CD4-positive, alpha-beta T cell (primary cell): Measurements from ENCODE around the gene DOCK4. TPM values are rescaled to one million over a fixed set of nuclear protein-coding genes. Genes with fewer than 3 reads are reported as not detected.

Source experiments
- ATAC-seq: fragments of 200-7000 bp; cut with Tn5 transposase; one replicate; pipeline ENCODE4 v1.10.0; 2022; ENCODE audit warnings: mild to moderate bottlenecking; ENCODE audit not compliant: poor library complexity
- CTCF ChIA-PET: fragments of 350-600 bp; sonication (Branson Sonifier 250); formaldehyde crosslinking; loops from one replicate; lab custom pipeline; 2021; ENCODE audit warnings: antibody characterized with exemption, inconsistent platforms; lab: Charles Lee
- POLR2A ChIA-PET: fragments of 350-600 bp; sonication (Branson Sonifier 250); formaldehyde crosslinking; loops from one replicate; lab custom pipeline; 2021; ENCODE audit warnings: antibody characterized with exemption, inconsistent platforms; lab: Charles Lee
- DNase-seq, 14 experiments: peaks; one replicate each; pipeline ENCODE4 v3.0.0-alpha.2; 2013 to 2020; ENCODE audit warnings: mixed read lengths in 2 of 14
- H3K27ac ChIP-seq, 2 donors: one replicate each; pipeline versions ENCODE4 v1.5.1 to v1.7.0; 2013; ENCODE audit warnings: low read length in 2 of 2, low read depth in 1 of 2, mild to moderate bottlenecking in 1 of 2
- H3K27me3 ChIP-seq, 2 experiments: 1 replicate in 1 of 2; 2 replicates in 1 of 2; pipeline versions ENCODE4 v1.6.1 to v1.7.0; 2013; ENCODE audit warnings: low read length in 2 of 2, control low read depth in 1 of 2, mild to moderate bottlenecking in 1 of 2, moderate library complexity in 1 of 2; ENCODE audit not compliant: insufficient read depth in 2 of 2, control insufficient read depth in 1 of 2
- H3K36me3 ChIP-seq: one replicate; pipeline ENCODE4 v1.6.1; 2013; ENCODE audit warnings: low read length, control low read depth; ENCODE audit not compliant: insufficient read depth
- H3K4me1 ChIP-seq: one replicate; pipeline ENCODE4 v1.6.1; 2013; ENCODE audit warnings: low read length, control low read depth; ENCODE audit not compliant: insufficient read depth
- H3K4me3 ChIP-seq: one replicate; pipeline ENCODE4 v1.5.1; 2013; ENCODE audit warnings: mild to moderate bottlenecking, low read length, moderate library complexity
- H3K9me3 ChIP-seq, 2 experiments: 1 replicate in 1 of 2; 2 replicates in 1 of 2; pipeline versions ENCODE4 v1.6.1 to v1.7.0; 2013; ENCODE audit warnings: low read length in 2 of 2, mild to moderate bottlenecking in 2 of 2, control low read depth in 1 of 2, moderate library complexity in 1 of 2; ENCODE audit not compliant: control insufficient read depth in 1 of 2, insufficient read depth in 1 of 2
- H3K27ac Mint-ChIP-seq: one replicate; pipeline ENCODE4 v1.8.0; 2020; ENCODE audit warnings: mixed read lengths
- H3K27me3 Mint-ChIP-seq: one replicate; pipeline ENCODE4 v1.8.0; 2021; ENCODE audit warnings: mixed read lengths
- H3K36me3 Mint-ChIP-seq: one replicate; pipeline ENCODE4 v1.8.0; 2021; ENCODE audit warnings: low read depth, mixed read lengths
- H3K4me1 Mint-ChIP-seq: one replicate; pipeline ENCODE4 v1.8.0; 2021; ENCODE audit warnings: low read depth, mixed read lengths
- H3K4me3 Mint-ChIP-seq: one replicate; pipeline ENCODE4 v1.8.0; 2020; ENCODE audit warnings: mild to moderate bottlenecking, mixed read lengths
- H3K9me3 Mint-ChIP-seq: one replicate; pipeline ENCODE4 v1.8.0; 2020; ENCODE audit warnings: mixed read lengths
- CTCF ChIP-seq: fragments of 200-600 bp; IDR thresholded peaks from one replicate; pipeline ENCODE4 v1.8.0; 2022; ENCODE audit warnings: antibody characterized with exemption, mild to moderate bottlenecking
- intact Hi-C, 2 experiments: fragments of 100-400 bp; cut with DNase I in 1 of 2; cut with micrococcal nuclease in 1 of 2; formaldehyde crosslinking; loops; one replicate each; pipeline versions ENCODE4 v1.15.1 to v1.9.0; 2023 to 2025; cut with DNase I, micrococcal nuclease
- total RNA-seq, 174 experiments: library from RNA in 2 of 174; stranded (reverse) in 2 of 174; gene quantifications; one replicate each; pipeline ENCODE4 v1.2.3 and lab custom pipeline; 2021 to 2026

DOCK4 gene
- total RNA-seq, 2 experiments from 2014 or later, result 0.31 to 0.38 TPM

- intact Hi-C loops, result no loop called here
- CTCF ChIA-PET, result interaction anchor here (0.6 kb wide), 1 partner anchor 512 kb away, joined by 3 read pairs; no protein-coding TSS in a partner anchor
- no peak overlapping the region for H3K27ac ChIP-seq
- peaks cover 2% of the 10 kb centered on the region for H3K9me3 Mint-ChIP-seq
- no peaks in the 10 kb centered on the region for H3K27me3 ChIP-seq
- peaks cover 6% of the 10 kb centered on the region for H3K27me3 Mint-ChIP-seq
- H3K4me1 ChIP-seq, result no peaks in the 10 kb centered on the region
- no peaks in the 10 kb centered on the region for H3K36me3 Mint-ChIP-seq
- DNase-seq (no peak), ATAC-seq (no peak)
- no peaks in the 10 kb centered on the region for H3K4me1 Mint-ChIP-seq
- POLR2A ChIA-PET, result no interaction called here
- no peaks in the 10 kb centered on the region for H3K36me3 ChIP-seq
- H3K9me3 ChIP-seq, result peaks cover 0 to 3% of the 10 kb centered on the region in 2 experiments
- no peak for TF ChIP-seq CTCF
- H3K4me3 ChIP-seq, result no peak overlapping the region
- H3K4me3 Mint-ChIP-seq, result no peak overlapping the region
- H3K27ac Mint-ChIP-seq, result no peak overlapping the region
Observed at GRCh38 chr7:112049555-112050249, 156.5 kb downstream of the DOCK4 start.

GRCh38 chr7:112047421-112047820 lies 158.8 kb downstream of the DOCK4 start:
- no peak overlapping the region for H3K27ac Mint-ChIP-seq
- CTCF ChIA-PET, result no interaction called here
- H3K9me3 Mint-ChIP-seq, result peaks cover 2% of the 10 kb centered on the region

GRCh38 chr7:112045222-112045621 lies 161.0 kb downstream of the DOCK4 start:
- Histone ChIP-seq H3K4me3 (no peak overlapping the region), H3K36me3 (no peaks in the 10 kb centered on the region), H3K27ac (no peak overlapping the region), H3K27me3 (no peaks in the 10 kb centered on the region), H3K9me3 (peaks cover 0 to 3% of the 10 kb centered on the region in 2 experiments), H3K4me1 (no peaks in the 10 kb centered on the region)
- intact Hi-C loops, result no loop called here
- ChIA-PET CTCF (no interaction called here), POLR2A (no interaction called here)
- Mint-ChIP-seq H3K27ac (no peak overlapping the region), H3K4me1 (no peaks in the 10 kb centered on the region), H3K4me3 (no peak overlapping the region), H3K9me3 (peaks cover 2% of the 10 kb centered on the region), H3K27me3 (peaks cover 6% of the 10 kb centered on the region), H3K36me3 (no peaks in the 10 kb centered on the region)
- ATAC-seq (no peak), DNase-seq (no peak)
- no peak for TF ChIP-seq CTCF

More at GRCh38 chr7:112047421-112047820, 158.8 kb downstream of the DOCK4 start:
- Histone ChIP-seq H3K36me3 (no peaks in the 10 kb centered on the region), H3K27me3 (no peaks in the 10 kb centered on the region), H3K9me3 (peaks cover 0 to 3% of the 10 kb centered on the region in 2 experiments), H3K4me1 (no peaks in the 10 kb centered on the region), H3K4me3 (no peak overlapping the region), H3K27ac (no peak overlapping the region)
- POLR2A ChIA-PET, result no interaction called here
- Mint-ChIP-seq H3K36me3 (no peaks in the 10 kb centered on the region), H3K27me3 (peaks cover 6% of the 10 kb centered on the region), H3K4me1 (no peaks in the 10 kb centered on the region), H3K4me3 (no peak overlapping the region)
- DNase-seq (no peak), ATAC-seq (no peak)
- TF ChIP-seq CTCF, result no peak
- intact Hi-C loops, result no loop called here
